GM21423 (cell line): Measurements from ENCODE around the gene RHBDD1.

ENCODE experiments used
- ATAC-seq: cut with Tn5 transposase; IDR thresholded peaks from one replicate; pipeline ENCODE4 v1.9.1; 2021; ENCODE audit warnings: mild to moderate bottlenecking, moderate library complexity; ENCODE audit not compliant: unreplicated experiment

Gene RHBDD1

GRCh38 chr2:226883296-226883795, 47.5 kb downstream of the RHBDD1 start:
- ATAC-seq = no peak

GRCh38 chr2:226884166-226884565, 48.3 kb downstream of the RHBDD1 start:
- ATAC-seq = no peak

GRCh38 chr2:226885769-226886435, 50.0 kb downstream of the RHBDD1 start:
- no peak for ATAC-seq

- ATAC-seq = no peak
Observed at GRCh38 chr2:226887940-226888339, 52.1 kb downstream of the RHBDD1 start.

GRCh38 chr2:226888378-226888965, 52.6 kb downstream of the RHBDD1 start:
- ATAC-seq = no peak

GRCh38 chr2:226888971-226889370, 53.1 kb downstream of the RHBDD1 start:
- ATAC-seq = no peak

GRCh38 chr2:226890286-226890685, 54.4 kb downstream of the RHBDD1 start:
- ATAC-seq = no peak

- ATAC-seq = no peak
Observed at GRCh38 chr2:226891780-226892590, 56.1 kb downstream of the RHBDD1 start.

GRCh38 chr2:226892729-226893128, 56.9 kb downstream of the RHBDD1 start:
- ATAC-seq = no peak

GRCh38 chr2:226893216-226893615, 57.4 kb downstream of the RHBDD1 start:
- ATAC-seq = no peak

- ATAC-seq = no peak
Observed at GRCh38 chr2:226894752-226895151, 58.9 kb downstream of the RHBDD1 start.

GRCh38 chr2:226895579-226895978, 59.7 kb downstream of the RHBDD1 start:
- ATAC-seq = no peak

- ATAC-seq = no peak
Observed at GRCh38 chr2:226898121-226898520, 62.3 kb downstream of the RHBDD1 start.

GRCh38 chr2:226898897-226899296, 63.0 kb downstream of the RHBDD1 start:
- ATAC-seq = no peak

- ATAC-seq = no peak
Observed at GRCh38 chr2:226902041-226902966, 66.5 kb downstream of the RHBDD1 start.

- ATAC-seq = no peak
Observed at GRCh38 chr2:226903179-226903578, 67.3 kb downstream of the RHBDD1 start.

GRCh38 chr2:226904592-226904991, 68.7 kb downstream of the RHBDD1 start:
- peak; percentile 28 for ATAC-seq

- ATAC-seq = peak; percentile 35
Observed at GRCh38 chr2:226905718-226906117, 69.9 kb downstream of the RHBDD1 start.

GRCh38 chr2:226906163-226906693, 70.4 kb downstream of the RHBDD1 start:
- peak; percentile 71 for ATAC-seq

GRCh38 chr2:226909126-226909525, 73.3 kb downstream of the RHBDD1 start:
- ATAC-seq = no peak
